ENCODE measurements around the gene VPS18.

Gene VPS18

GRCh38 chr15:40952901-40953712 lies 58.9 kb downstream of the VPS18 start, which contains the start of gene CHAC1:
Gene CHAC1, plus strand, starts transcription at chr15:40953471. Its CDS starts 113 bp downstream, at chr15:40953584.
- peak; percentile 87 to 93 for DNase-seq (ENCODE audit: low read depth in 2 of 2, low spot score in 1 of 2)
